Thyroid gland (tissue), 4 donors: ENCODE data around the gene ACOT4. TPM values are rescaled to one million over a fixed set of nuclear protein-coding genes. Genes with fewer than 3 reads are reported as not detected.
"Not testable (repeated sequence)": the region's sequence is repeated elsewhere in the genome, so short reads cannot be mapped to it uniquely, and the experiment has no call there.

Source experiments
- DNase-seq, 2 donors: peaks; one replicate each; pipeline ENCODE4 v3.0.0-alpha.2; 2019
- H3K27ac ChIP-seq, 3 donors: fragments of 200-600 bp; sonication (generic); 1 replicate in 2 of 3; 2 replicates in 1 of 3; pipeline ENCODE4 v1.5.1; 2016 to 2019; ENCODE audit warnings: mild to moderate bottlenecking in 1 of 3, moderate library complexity in 1 of 3
- H3K27me3 ChIP-seq: fragments of 200-600 bp; sonication (generic); one replicate; pipeline ENCODE4 v1.5.1; 2019
- H3K36me3 ChIP-seq, 2 donors: fragments of 200-600 bp; sonication (generic); one replicate each; pipeline ENCODE4 v1.5.1; 2016 to 2019
- H3K4me1 ChIP-seq, 2 donors: fragments of 200-600 bp; sonication (generic); one replicate each; pipeline ENCODE4 v1.5.1; 2017 to 2019
- H3K4me3 ChIP-seq, 3 donors: fragments of 200-600 bp; sonication (generic); replicated peaks in 1 of 3; 1 replicate in 2 of 3; 2 replicates in 1 of 3; pipeline ENCODE4 v1.5.1; 2016; ENCODE audit warnings: mild to moderate bottlenecking in 1 of 3
- H3K9me3 ChIP-seq: fragments of 200-600 bp; sonication (generic); one replicate; pipeline ENCODE4 v1.5.1; 2017
- POLR2A ChIP-seq, 2 donors: fragments of 450-650 bp; IDR thresholded peaks; one replicate each; pipeline ENCODE4 v1.6.1; 2017; ENCODE audit warnings: antibody characterized with exemption in 2 of 2, mild to moderate bottlenecking in 2 of 2, moderate library complexity in 1 of 2
- WGBS, 2 donors: methylation state at CpG; one replicate each; pipeline ENCODE4 v1.1.5; 2017; 5-methylcytosine and 5-hydroxymethylcytosine counted together
- intact Hi-C: fragments of 100-400 bp; cut with DNase I; formaldehyde crosslinking; loops from one replicate; pipeline ENCODE4 v1.15.1; 2023
- total RNA-seq, 4 donors: library from RNA; depleted of rRNA; stranded (reverse); fragments of >200 nt; gene quantifications; one replicate each; pipeline ENCODE4 v1.2.3, GENCODE V29; 2016
- TF ChIP-seq, protein P1 (sequence below), 6 experiments: fragments of 200-600 bp in 3 of 6; fragments of 450-650 bp in 3 of 6; sonication (generic) in 3 of 6; IDR thresholded peaks; one replicate each; pipeline ENCODE4 v1.5.1; 2016 to 2019; ENCODE audit warnings: antibody characterized with exemption in 6 of 6, mild to moderate bottlenecking in 2 of 6, inconsistent platforms in 1 of 6, moderate library complexity in 1 of 6

The ACOT4 gene
- total RNA-seq, 4 donors from 2014 or later = 1.1 to 2.9 (median 1.4) TPM

DNA sequence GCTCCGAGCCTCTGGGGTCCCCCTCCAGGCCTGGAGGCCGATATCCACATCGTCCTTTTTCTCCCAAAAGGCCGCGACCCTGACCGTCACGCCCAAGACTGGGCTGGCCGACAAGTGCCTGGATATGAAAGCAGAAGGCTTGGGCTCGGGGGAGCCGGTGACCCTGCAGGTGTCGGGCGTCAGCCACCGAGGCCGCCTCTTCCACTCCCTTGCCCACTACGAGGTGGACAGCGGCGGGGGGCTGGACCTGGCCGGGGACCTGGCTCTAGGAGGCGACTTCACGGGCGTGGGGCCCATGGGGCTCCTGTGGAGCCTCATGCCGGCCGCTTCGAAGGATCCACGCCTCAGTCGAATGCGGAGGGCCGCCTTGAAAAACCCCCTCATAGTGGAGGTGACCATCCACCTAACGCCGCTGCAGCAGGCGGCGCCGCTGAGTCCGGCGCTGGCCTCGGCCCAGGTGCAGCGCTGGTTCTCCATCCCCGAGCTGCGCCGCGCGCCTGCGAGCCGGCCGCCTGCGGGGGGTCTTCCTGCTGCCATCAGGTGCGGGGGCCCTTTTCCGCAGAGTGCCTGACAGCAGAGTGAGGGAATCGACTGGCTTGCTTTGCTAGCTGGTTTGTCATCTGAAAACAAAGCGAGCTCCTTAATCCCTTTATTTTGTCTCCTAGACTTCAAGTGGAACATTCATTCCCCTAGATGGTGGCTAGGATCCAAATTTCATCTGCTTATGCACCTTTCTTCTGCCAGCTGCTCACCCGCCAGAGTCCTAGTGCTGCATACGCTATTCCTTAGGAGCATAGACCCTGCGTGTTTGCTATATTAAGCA is 42.5 kb downstream of the ACOT4 start:
- Histone ChIP-seq H3K4me3 (peak overlapping the region in 2 of 3 donors; percentile 21 to 32), H3K36me3 (no peaks in the 10 kb centered on the region), H3K27ac (peak overlapping the region; percentile 63 to 67 (median 67)), H3K9me3 (no peaks in the 10 kb centered on the region), H3K27me3 (no peaks in the 10 kb centered on the region), H3K4me1 (peaks cover 2 to 5% of the 10 kb centered on the region in 2 donors)
- peak; percentile 52 to 62 for DNase-seq
- no peak for TF ChIP-seq POLR2A (IDR thresholded peaks at IDR 0.05)
- TF ChIP-seq, protein P1, sequence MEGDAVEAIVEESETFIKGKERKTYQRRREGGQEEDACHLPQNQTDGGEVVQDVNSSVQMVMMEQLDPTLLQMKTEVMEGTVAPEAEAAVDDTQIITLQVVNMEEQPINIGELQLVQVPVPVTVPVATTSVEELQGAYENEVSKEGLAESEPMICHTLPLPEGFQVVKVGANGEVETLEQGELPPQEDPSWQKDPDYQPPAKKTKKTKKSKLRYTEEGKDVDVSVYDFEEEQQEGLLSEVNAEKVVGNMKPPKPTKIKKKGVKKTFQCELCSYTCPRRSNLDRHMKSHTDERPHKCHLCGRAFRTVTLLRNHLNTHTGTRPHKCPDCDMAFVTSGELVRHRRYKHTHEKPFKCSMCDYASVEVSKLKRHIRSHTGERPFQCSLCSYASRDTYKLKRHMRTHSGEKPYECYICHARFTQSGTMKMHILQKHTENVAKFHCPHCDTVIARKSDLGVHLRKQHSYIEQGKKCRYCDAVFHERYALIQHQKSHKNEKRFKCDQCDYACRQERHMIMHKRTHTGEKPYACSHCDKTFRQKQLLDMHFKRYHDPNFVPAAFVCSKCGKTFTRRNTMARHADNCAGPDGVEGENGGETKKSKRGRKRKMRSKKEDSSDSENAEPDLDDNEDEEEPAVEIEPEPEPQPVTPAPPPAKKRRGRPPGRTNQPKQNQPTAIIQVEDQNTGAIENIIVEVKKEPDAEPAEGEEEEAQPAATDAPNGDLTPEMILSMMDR (IDR thresholded peaks at IDR 0.05) = peak in 4 of 6 experiments; percentile 15 to 46 (median 30)
- intact Hi-C loops = loop anchor here (10.0 kb wide), 1 partner anchor 69 kb away; the partner anchor contains the start of gene ACOT2
- WGBS, 2 donors = 19 to 67% methylated on average over 4 to 16 of the region's 53 CpGs

DNA sequence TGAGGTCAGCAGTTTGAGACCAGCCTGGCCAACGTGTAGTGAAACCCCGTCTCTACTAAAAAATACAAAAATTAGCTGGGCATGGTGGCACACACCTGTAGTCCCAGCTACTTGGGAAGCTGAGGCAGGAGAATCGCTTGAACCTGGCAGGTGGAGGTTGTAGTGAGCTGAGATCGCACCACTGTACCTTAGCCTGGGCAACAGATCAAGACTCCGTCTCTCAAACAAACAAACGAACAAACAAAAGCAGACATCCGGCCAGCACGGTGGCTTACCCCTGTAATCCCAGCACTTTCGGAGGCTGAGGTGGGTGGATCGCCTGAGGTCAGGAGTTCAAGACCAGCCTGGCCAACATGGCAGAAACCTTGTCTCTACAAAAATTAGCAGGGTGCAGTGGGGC is 44.7 kb downstream of the ACOT4 start:
- H3K27ac ChIP-seq, H3K4me3 ChIP-seq, H3K36me3 ChIP-seq, DNase-seq, H3K4me1 ChIP-seq, H3K27me3 ChIP-seq, H3K9me3 ChIP-seq: not testable (repeated sequence)
- intact Hi-C loops = loop anchor here (5.0 to 10.0 kb wide), 2 partner anchors 72 to 129 kb away; partner anchors contain the start of gene ACOT2
- WGBS, 2 donors = 81 to 83% methylated on average over 10 of the region's 10 CpGs

DNA sequence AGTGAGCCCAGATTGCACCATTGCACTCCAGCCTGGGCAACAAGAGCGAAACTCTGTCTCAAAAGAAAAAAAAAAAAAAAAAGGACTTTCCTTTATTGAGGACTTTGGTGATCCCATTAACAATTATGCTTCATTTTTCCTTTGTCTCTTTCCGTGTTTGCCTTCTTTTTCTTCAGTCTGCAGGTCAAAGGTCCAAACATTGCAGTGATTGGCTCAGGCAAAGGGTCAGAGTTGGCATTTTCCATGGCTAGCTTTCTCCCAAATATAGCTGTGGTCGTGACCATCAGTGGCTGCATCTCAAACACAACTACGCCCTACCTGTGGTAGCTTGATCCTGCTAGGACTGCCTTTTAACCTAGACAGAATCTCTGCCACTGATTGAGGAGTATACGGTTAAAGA is 46.2 kb downstream of the ACOT4 start:
- Histone ChIP-seq H3K36me3 (no peaks in the 10 kb centered on the region), H3K4me1 (peaks cover 2 to 5% of the 10 kb centered on the region in 2 donors), H3K4me3 (no peak overlapping the region), H3K27ac (no peak overlapping the region), H3K9me3 (no peaks in the 10 kb centered on the region), H3K27me3 (no peaks in the 10 kb centered on the region)
- TF ChIP-seq, protein P1 (IDR thresholded peaks at IDR 0.05) = no peak
- TF ChIP-seq POLR2A (IDR thresholded peaks at IDR 0.05) = no peak
- 88 to 90% methylated on average over 5 of the region's 5 CpGs for WGBS, 2 donors
- intact Hi-C loops = loop anchor here (5.0 to 10.0 kb wide), 2 partner anchors 73 to 131 kb away; partner anchors contain the start of gene ACOT2
- no peak for DNase-seq

DNA sequence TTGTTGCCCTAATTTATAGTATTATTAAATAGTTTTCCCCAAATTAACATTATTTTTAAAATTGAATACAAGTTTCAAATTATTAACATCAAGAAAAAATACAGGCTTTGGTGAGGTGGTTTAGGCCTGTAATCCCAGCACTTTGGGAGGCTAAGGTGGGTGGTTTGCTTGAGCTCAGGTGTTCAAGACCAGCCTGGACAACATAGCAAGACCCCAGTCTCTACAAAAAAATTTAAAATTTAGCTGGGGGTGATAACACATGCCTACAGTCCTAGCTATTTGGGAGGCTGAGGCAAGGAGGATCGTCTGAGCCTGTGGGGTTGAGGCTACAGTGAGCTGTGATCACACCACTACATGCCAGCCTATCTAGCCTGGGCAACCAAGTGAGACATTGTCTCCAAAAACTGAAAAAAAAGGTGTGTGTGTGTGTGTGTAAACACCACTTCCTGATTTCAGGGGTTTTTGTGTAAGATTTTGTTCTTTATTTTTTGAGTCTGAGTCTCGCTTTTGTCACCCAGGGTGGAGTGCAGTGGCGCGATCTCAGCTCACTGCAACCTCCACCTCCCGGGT is 49.2 kb downstream of the ACOT4 start:
- no peaks in the 10 kb centered on the region for H3K27me3 ChIP-seq
- TF ChIP-seq POLR2A (IDR thresholded peaks at IDR 0.05) = no peak
- TF ChIP-seq, protein P1 (IDR thresholded peaks at IDR 0.05) = no peak
- no peaks in the 10 kb centered on the region for H3K9me3 ChIP-seq
- intact Hi-C loops = no loop called here
- no peak overlapping the region for H3K27ac ChIP-seq
- no peak overlapping the region for H3K4me3 ChIP-seq
- no peak for DNase-seq
- H3K4me1 ChIP-seq = peaks cover 5 to 10% of the 10 kb centered on the region in 2 donors
- 90 to 98% methylated on average over 5 of the region's 5 CpGs for WGBS, 2 donors
- H3K36me3 ChIP-seq = no peaks in the 10 kb centered on the region

DNA sequence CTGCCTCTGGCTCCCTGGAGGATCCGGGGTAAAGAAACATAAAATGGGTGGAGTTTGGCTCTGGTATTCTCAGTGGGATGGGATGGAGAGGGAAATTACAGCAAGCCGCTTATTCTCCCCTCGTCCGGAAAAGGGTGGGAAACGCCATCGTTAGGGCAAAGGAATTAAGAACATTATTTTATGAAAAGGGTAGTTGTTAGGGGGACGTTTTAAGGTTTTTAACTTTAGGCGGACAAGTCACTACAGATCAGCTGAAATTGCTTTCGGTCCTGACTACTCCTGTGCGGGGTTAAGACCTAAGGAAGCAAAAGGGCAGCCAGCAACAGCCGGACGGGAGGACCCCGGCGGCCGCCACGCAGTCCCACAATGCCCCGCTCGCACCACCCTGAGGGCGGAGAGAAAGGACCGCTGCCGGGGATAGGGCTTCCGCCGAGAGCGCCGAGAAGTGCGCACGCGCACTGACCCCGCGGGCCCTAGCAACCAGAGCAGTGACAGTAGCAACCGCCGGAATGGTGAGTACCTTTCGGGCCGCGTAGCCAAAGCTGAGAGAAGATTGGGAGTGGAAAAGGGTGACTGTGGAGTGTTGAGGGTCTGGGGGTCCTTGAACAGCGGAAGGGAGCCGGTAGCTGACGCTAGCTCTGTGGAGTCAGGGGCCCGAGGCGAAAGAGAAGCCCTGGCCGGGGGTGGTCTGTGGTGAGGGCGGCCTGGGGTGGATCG is 53.0 kb downstream of the ACOT4 start, which contains the start of gene DNAL1:
TSS of gene DNAL1 (plus strand) at position 456 of the 717 bp plus-strand sequence. CDS start at position 510, 54 bp downstream.
- Histone ChIP-seq H3K36me3 (no peaks in the 10 kb centered on the region), H3K9me3 (no peaks in the 10 kb centered on the region), H3K4me3 (peak within 1 kb of the TSS; percentile 48 to 87 (median 53)), H3K27ac (peak within 1 kb of the TSS; percentile 67 to 78 (median 76)), H3K4me1 (peaks cover 5 to 10% of the 10 kb centered on the region in 2 donors), H3K27me3 (no peaks in the 10 kb centered on the region)
- peak; percentile 92 to 94 for DNase-seq
- peak in 1 of 2 donors; percentile 80 for TF ChIP-seq POLR2A (IDR thresholded peaks at IDR 0.05)
- TF ChIP-seq, protein P1 (IDR thresholded peaks at IDR 0.05) = peak in 1 of 6 experiments; percentile 19
- 0 to 1% methylated on average over 25 to 43 of the region's 43 CpGs for WGBS, 2 donors
- intact Hi-C loops = no loop called here
